HG03342 (cell line): ENCODE data around the gene PORCN.
A peak's percentile ranks its signal among the peaks of the same experiment; 100 is the strongest.
"Not testable (repeated sequence)": the region's sequence is repeated elsewhere in the genome, so short reads cannot be mapped to it uniquely, and the experiment has no call there.

Experiments used
- ATAC-seq: cut with Tn5 transposase; IDR thresholded peaks from one replicate; pipeline ENCODE4 v1.9.1; 2021; ENCODE audit warnings: mild to moderate bottlenecking, moderate library complexity; ENCODE audit not compliant: unreplicated experiment

PORCN gene

GRCh38 chrX:48538641-48539344 lies 30.0 kb downstream of the PORCN start:
- no peak for ATAC-seq

- ATAC-seq = peak; percentile 78
Measured at GRCh38 chrX:48539345-48540027, 30.7 kb downstream of the PORCN start, which contains the start of gene TBC1D25. Gene TBC1D25 (plus strand): TSS chrX:48539714. CDS start chrX:48539798, 84 bp downstream.

- peak; percentile 33 for ATAC-seq
Measured at GRCh38 chrX:48540028-48540375, 31.2 kb downstream of the PORCN start.

GRCh38 chrX:48540480-48540879 lies 31.7 kb downstream of the PORCN start:
- no peak for ATAC-seq

GRCh38 chrX:48541140-48541814 lies 32.5 kb downstream of the PORCN start:
- no peak for ATAC-seq

GRCh38 chrX:48548871-48549270 lies 40.1 kb downstream of the PORCN start:
- ATAC-seq = no peak

GRCh38 chrX:48555731-48556325 lies 47.0 kb downstream of the PORCN start:
- not testable (repeated sequence) for ATAC-seq

GRCh38 chrX:48558271-48558670 lies 49.5 kb downstream of the PORCN start:
- ATAC-seq = no peak

- no peak for ATAC-seq
Measured at GRCh38 chrX:48559636-48560035, 50.8 kb downstream of the PORCN start.

- ATAC-seq = no peak
Measured at GRCh38 chrX:48560056-48560455, 51.3 kb downstream of the PORCN start.

GRCh38 chrX:48560681-48561080 lies 51.9 kb downstream of the PORCN start:
- ATAC-seq = no peak

- ATAC-seq = peak; percentile 43
Measured at GRCh38 chrX:48569958-48570357, 61.2 kb downstream of the PORCN start.
